Neural cell (in vitro differentiated cells): ENCODE measurements around the gene ANK2. TPM values are rescaled to one million over a fixed set of nuclear protein-coding genes. Genes with fewer than 3 reads are reported as not detected.

Source experiments
- H2AFZ ChIP-seq: fragments of 200-600, 300-800 bp; sonication (generic), shearing (Covaris generic); 2 replicates; pipeline ENCODE4 v1.6.0; 2014; ENCODE audit warnings: low read depth, mild to moderate bottlenecking, antibody characterized with exemption, low read length, moderate library complexity
- H3F3A ChIP-seq: fragments of 200-600 bp; shearing (Covaris generic); 2 replicates; pipeline ENCODE4 v1.6.1; 2016; ENCODE audit warnings: mild to moderate bottlenecking, moderate library complexity, mixed read lengths, antibody characterized with exemption, low read length; ENCODE audit not compliant: insufficient read depth, poor library complexity, severe bottlenecking
- H3K27ac ChIP-seq: fragments of 200-600, 300-800 bp; sonication (generic), shearing (Covaris generic); 2 replicates; pipeline ENCODE4 v1.5.1; 2014; ENCODE audit warnings: mild to moderate bottlenecking, low read length, moderate library complexity
- H3K27me3 ChIP-seq: fragments of 300-800, 200-600 bp; sonication (generic), shearing (Covaris generic); 2 replicates; pipeline ENCODE4 v1.6.0; 2014; ENCODE audit warnings: mild to moderate bottlenecking, low read depth, low read length, moderate library complexity; ENCODE audit not compliant: insufficient read depth
- H3K36me3 ChIP-seq: fragments of 300-800, 200-600 bp; sonication (generic), shearing (Covaris generic); 2 replicates; pipeline ENCODE4 v1.5.1; 2014; ENCODE audit warnings: mild to moderate bottlenecking, antibody characterized with exemption, low read length, moderate library complexity; ENCODE audit not compliant: insufficient read depth
- H3K4me2 ChIP-seq: fragments of 300-800, 200-600 bp; sonication (generic), shearing (Covaris generic); 2 replicates; pipeline ENCODE4 v1.6.0; 2014; ENCODE audit warnings: mild to moderate bottlenecking, low read length
- H3K4me3 ChIP-seq: fragments of 300-800, 200-600 bp; sonication (generic), shearing (Covaris generic); 2 replicates; pipeline ENCODE4 v1.5.1; 2014; ENCODE audit warnings: mild to moderate bottlenecking, low read length, moderate library complexity
- H3K79me2 ChIP-seq: fragments of 200-600 bp; shearing (Covaris generic); replicated peaks from 2 replicates; pipeline ENCODE4 v1.6.0; 2014; ENCODE audit warnings: mild to moderate bottlenecking, low read length, moderate library complexity; ENCODE audit not compliant: insufficient read depth
- H3K9ac ChIP-seq: fragments of 300-800, 200-600 bp; sonication (generic), shearing (Covaris generic); 2 replicates; pipeline ENCODE4 v1.6.1; 2016; ENCODE audit warnings: mild to moderate bottlenecking, low read length, mixed read lengths
- H3K9me2 ChIP-seq: fragments of 200-600 bp; shearing (Covaris generic); 2 replicates; pipeline ENCODE4 v1.6.1; 2016; ENCODE audit warnings: mild to moderate bottlenecking, low read length, mixed read lengths; ENCODE audit not compliant: insufficient read depth
- H3K9me3 ChIP-seq: fragments of 200-600, 300-800 bp; sonication (generic), shearing (Covaris generic); 2 replicates; pipeline ENCODE4 v1.6.1; 2016; ENCODE audit warnings: mild to moderate bottlenecking, mixed run types, low read length, moderate library complexity, mixed read lengths
- H4K20me1 ChIP-seq: fragments of 200-600 bp; shearing (Covaris generic); 2 replicates; pipeline ENCODE4 v1.6.1; 2016; ENCODE audit warnings: mild to moderate bottlenecking, mixed run types; ENCODE audit not compliant: insufficient read depth
- EP300 ChIP-seq: fragments of 450-650 bp; conservative IDR thresholded peaks from 2 replicates; pipeline ENCODE4 v1.6.1; 2014; ENCODE audit warnings: antibody characterized with exemption, mild to moderate bottlenecking, moderate library complexity; ENCODE audit not compliant: poor library complexity, severe bottlenecking
- EZH2 ChIP-seq: fragments of 200-600, 300-800 bp; shearing (Covaris generic), sonication (generic); IDR thresholded peaks from 2 replicates; pipeline ENCODE4 v1.6.1; 2014; ENCODE audit warnings: antibody characterized with exemption, low read length, borderline replicate concordance, mild to moderate bottlenecking; ENCODE audit not compliant: insufficient read depth, poor library complexity, severe bottlenecking
- MXI1 ChIP-seq: fragments of 450-650 bp; conservative IDR thresholded peaks from 2 replicates; pipeline ENCODE4 v1.6.1; 2014; ENCODE audit warnings: antibody characterized with exemption, mild to moderate bottlenecking; ENCODE audit not compliant: poor library complexity, severe bottlenecking
- POLR2AphosphoS5 ChIP-seq: IDR thresholded peaks from 2 replicates; pipeline ENCODE4 v1.6.1; 2012
- RAD21 ChIP-seq: fragments of 450-650 bp; conservative IDR thresholded peaks from 2 replicates; pipeline ENCODE4 v1.6.1; 2014; ENCODE audit warnings: antibody characterized with exemption, mild to moderate bottlenecking, moderate library complexity
- SMC3 ChIP-seq: fragments of 450-650 bp; conservative IDR thresholded peaks from 2 replicates; pipeline ENCODE4 v1.6.1; 2014; ENCODE audit warnings: antibody characterized with exemption, mild to moderate bottlenecking, moderate library complexity; ENCODE audit not compliant: poor library complexity
- TAF1 ChIP-seq: IDR thresholded peaks from 2 replicates; pipeline ENCODE4 v1.6.1; 2012; ENCODE audit warnings: low read depth
- polyA plus RNA-seq: library from polyadenylated mRNA; depleted of rRNA; stranded (reverse); fragments of >200 nt; gene quantifications from 2 replicates; pipeline ENCODE4 v1.2.3, GENCODE V29; 2014
- TF ChIP-seq, protein P1 (sequence below): fragments of 450-650 bp; IDR thresholded peaks from 2 replicates; pipeline ENCODE4 v1.5.1; 2014; ENCODE audit warnings: antibody characterized with exemption, mild to moderate bottlenecking, moderate library complexity; ENCODE audit not compliant: poor library complexity, severe bottlenecking
- TF ChIP-seq, protein P2 (sequence below): IDR thresholded peaks from 2 replicates; pipeline ENCODE4 v1.6.1; 2012; ENCODE audit warnings: borderline replicate concordance

The ANK2 gene
- polyA plus RNA-seq, 1 donor from 2014 or later = 52.0 TPM

DNA sequence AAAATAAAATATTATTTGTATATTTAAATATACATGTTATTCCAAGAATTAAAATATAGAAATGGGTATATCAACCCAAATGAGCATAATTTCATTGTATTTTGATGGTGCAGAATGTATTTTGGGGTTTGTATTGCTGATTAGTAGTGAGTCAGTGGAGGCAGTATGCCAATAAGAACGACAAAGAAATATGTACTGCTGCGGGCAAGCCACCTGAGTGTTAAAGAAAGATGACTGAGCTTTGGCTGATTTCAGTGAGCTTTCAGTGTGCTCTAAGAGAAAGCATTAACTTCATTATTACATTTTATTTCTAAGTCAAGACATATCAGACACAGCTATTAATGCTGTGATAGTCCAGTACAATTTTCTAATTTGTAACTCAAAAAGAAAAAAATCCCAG lies 297.8 kb downstream of the ANK2 start:
- TF ChIP-seq RAD21 (no peak), POLR2AphosphoS5 (no peak), EZH2 (no peak), TAF1 (no peak), SMC3 (no peak), MXI1 (no peak)
- TF ChIP-seq, protein P1, sequence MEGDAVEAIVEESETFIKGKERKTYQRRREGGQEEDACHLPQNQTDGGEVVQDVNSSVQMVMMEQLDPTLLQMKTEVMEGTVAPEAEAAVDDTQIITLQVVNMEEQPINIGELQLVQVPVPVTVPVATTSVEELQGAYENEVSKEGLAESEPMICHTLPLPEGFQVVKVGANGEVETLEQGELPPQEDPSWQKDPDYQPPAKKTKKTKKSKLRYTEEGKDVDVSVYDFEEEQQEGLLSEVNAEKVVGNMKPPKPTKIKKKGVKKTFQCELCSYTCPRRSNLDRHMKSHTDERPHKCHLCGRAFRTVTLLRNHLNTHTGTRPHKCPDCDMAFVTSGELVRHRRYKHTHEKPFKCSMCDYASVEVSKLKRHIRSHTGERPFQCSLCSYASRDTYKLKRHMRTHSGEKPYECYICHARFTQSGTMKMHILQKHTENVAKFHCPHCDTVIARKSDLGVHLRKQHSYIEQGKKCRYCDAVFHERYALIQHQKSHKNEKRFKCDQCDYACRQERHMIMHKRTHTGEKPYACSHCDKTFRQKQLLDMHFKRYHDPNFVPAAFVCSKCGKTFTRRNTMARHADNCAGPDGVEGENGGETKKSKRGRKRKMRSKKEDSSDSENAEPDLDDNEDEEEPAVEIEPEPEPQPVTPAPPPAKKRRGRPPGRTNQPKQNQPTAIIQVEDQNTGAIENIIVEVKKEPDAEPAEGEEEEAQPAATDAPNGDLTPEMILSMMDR = no peak
- TF ChIP-seq, protein P2, sequence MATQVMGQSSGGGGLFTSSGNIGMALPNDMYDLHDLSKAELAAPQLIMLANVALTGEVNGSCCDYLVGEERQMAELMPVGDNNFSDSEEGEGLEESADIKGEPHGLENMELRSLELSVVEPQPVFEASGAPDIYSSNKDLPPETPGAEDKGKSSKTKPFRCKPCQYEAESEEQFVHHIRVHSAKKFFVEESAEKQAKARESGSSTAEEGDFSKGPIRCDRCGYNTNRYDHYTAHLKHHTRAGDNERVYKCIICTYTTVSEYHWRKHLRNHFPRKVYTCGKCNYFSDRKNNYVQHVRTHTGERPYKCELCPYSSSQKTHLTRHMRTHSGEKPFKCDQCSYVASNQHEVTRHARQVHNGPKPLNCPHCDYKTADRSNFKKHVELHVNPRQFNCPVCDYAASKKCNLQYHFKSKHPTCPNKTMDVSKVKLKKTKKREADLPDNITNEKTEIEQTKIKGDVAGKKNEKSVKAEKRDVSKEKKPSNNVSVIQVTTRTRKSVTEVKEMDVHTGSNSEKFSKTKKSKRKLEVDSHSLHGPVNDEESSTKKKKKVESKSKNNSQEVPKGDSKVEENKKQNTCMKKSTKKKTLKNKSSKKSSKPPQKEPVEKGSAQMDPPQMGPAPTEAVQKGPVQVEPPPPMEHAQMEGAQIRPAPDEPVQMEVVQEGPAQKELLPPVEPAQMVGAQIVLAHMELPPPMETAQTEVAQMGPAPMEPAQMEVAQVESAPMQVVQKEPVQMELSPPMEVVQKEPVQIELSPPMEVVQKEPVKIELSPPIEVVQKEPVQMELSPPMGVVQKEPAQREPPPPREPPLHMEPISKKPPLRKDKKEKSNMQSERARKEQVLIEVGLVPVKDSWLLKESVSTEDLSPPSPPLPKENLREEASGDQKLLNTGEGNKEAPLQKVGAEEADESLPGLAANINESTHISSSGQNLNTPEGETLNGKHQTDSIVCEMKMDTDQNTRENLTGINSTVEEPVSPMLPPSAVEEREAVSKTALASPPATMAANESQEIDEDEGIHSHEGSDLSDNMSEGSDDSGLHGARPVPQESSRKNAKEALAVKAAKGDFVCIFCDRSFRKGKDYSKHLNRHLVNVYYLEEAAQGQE = no peak
- Histone ChIP-seq H3K36me3 (peaks cover 19% of the 10 kb centered on the region), H3K27ac (no peak overlapping the region), H3K4me2 (no peak overlapping the region), H3K27me3 (no peaks in the 10 kb centered on the region), H3K9me3 (no peaks in the 10 kb centered on the region), H3F3A (no peaks in the 10 kb centered on the region), H3K79me2 (no peaks in the 10 kb centered on the region), H3K9me2 (no peaks in the 10 kb centered on the region), H2AFZ (no peak overlapping the region), H4K20me1 (no peaks in the 10 kb centered on the region), H3K4me3 (no peak overlapping the region), H3K9ac (no peak overlapping the region)

DNA sequence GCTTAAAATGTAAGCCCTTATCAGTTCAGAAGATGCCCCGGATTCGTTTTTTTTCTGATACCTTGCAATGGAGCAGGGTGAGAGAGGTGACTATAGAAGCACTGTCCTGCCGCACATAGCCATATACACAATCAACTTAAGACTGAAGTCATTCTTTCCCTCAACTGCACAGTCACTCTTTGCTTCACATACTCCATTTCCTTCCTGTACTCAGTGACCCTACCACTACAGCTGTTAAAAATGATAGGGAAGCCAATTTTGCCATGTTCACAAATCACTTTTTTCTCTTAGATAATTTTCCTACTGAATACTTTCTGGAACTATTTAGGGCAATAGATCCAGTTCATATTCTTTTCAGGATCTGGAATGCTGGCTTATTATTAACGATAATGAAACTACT lies 300.0 kb downstream of the ANK2 start:
- no peak overlapping the region for H3K4me2 ChIP-seq

More for the DNA sequence above, 300.0 kb downstream of the ANK2 start:
- H3K27me3 ChIP-seq = no peaks in the 10 kb centered on the region
- no peaks in the 10 kb centered on the region for H4K20me1 ChIP-seq
- H3K27ac ChIP-seq = no peak overlapping the region
- TF ChIP-seq EP300 = no peak
- no peak for TF ChIP-seq POLR2AphosphoS5
- TF ChIP-seq MXI1 = no peak
- TF ChIP-seq RAD21 = no peak
- TF ChIP-seq, protein P1 = no peak
- H3K9ac ChIP-seq = no peak overlapping the region
- no peak overlapping the region for H2AFZ ChIP-seq
- H3K79me2 ChIP-seq = no peaks in the 10 kb centered on the region
- H3K4me3 ChIP-seq = no peak overlapping the region
- H3K9me2 ChIP-seq = no peaks in the 10 kb centered on the region
- no peaks in the 10 kb centered on the region for H3K9me3 ChIP-seq
- H3F3A ChIP-seq = no peaks in the 10 kb centered on the region
- H3K36me3 ChIP-seq = peaks cover 19% of the 10 kb centered on the region
